Measurements from ENCODE around the gene CLK3.

The CLK3 gene

GRCh38 chr15:74603026-74603788 lies 12.4 kb upstream of the CLK3 start:
- DNase-seq (ENCODE audit: low read depth, low spot score): no peak

GRCh38 chr15:74603789-74604705 lies 11.6 kb upstream of the CLK3 start:
- DNase-seq (ENCODE audit: low read depth, low spot score): no peak

- no peak for DNase-seq (ENCODE audit: low read depth, low spot score)
Observed at GRCh38 chr15:74604983-74605794, 10.4 kb upstream of the CLK3 start.

- no peak for DNase-seq (ENCODE audit: low read depth, low spot score)
Observed at GRCh38 chr15:74605795-74606150, 9.9 kb upstream of the CLK3 start.

- DNase-seq (ENCODE audit: low read depth, low spot score): no peak
Observed at GRCh38 chr15:74608786-74609185, 6.8 kb upstream of the CLK3 start.

- no peak for DNase-seq (ENCODE audit: low read depth, low spot score)
Observed at GRCh38 chr15:74609938-74610301, 5.7 kb upstream of the CLK3 start.

- no peak for DNase-seq (ENCODE audit: low read depth, low spot score)
Observed at GRCh38 chr15:74610302-74610951, 5.2 kb upstream of the CLK3 start.

- DNase-seq (ENCODE audit: low read depth, low spot score): no peak
Observed at GRCh38 chr15:74611341-74611740, 4.3 kb upstream of the CLK3 start.

- no peak for DNase-seq (ENCODE audit: low read depth, low spot score)
Observed at GRCh38 chr15:74611834-74612233, 3.8 kb upstream of the CLK3 start.

- no peak for DNase-seq (ENCODE audit: low read depth, low spot score)
Observed at GRCh38 chr15:74612677-74613076, 3.0 kb upstream of the CLK3 start.

- no peak for DNase-seq (ENCODE audit: low read depth, low spot score)
Observed at GRCh38 chr15:74613089-74613952, 2.3 kb upstream of the CLK3 start.

GRCh38 chr15:74613953-74614743 lies 1.5 kb upstream of the CLK3 start:
- peak; percentile 31 for DNase-seq (ENCODE audit: low read depth, low spot score)

GRCh38 chr15:74614744-74615507 lies 710 bp upstream of the CLK3 start:
- DNase-seq (ENCODE audit: low read depth, low spot score): peak; percentile 20

- DNase-seq (ENCODE audit: low read depth, low spot score): no peak
Observed at GRCh38 chr15:74616366-74616939, 817 bp downstream of the CLK3 start.

- no peak for DNase-seq (ENCODE audit: low read depth, low spot score)
Observed at GRCh38 chr15:74616996-74617395, 1.4 kb downstream of the CLK3 start.

- no peak for DNase-seq (ENCODE audit: low read depth, low spot score)
Observed at GRCh38 chr15:74618841-74619596, 3.4 kb downstream of the CLK3 start.

GRCh38 chr15:74619916-74620635 lies 4.4 kb downstream of the CLK3 start:
- DNase-seq (ENCODE audit: low read depth, low spot score): no peak
